ENCODE data around the gene TSSK2.

- TF ChIP-seq, protein P1, sequence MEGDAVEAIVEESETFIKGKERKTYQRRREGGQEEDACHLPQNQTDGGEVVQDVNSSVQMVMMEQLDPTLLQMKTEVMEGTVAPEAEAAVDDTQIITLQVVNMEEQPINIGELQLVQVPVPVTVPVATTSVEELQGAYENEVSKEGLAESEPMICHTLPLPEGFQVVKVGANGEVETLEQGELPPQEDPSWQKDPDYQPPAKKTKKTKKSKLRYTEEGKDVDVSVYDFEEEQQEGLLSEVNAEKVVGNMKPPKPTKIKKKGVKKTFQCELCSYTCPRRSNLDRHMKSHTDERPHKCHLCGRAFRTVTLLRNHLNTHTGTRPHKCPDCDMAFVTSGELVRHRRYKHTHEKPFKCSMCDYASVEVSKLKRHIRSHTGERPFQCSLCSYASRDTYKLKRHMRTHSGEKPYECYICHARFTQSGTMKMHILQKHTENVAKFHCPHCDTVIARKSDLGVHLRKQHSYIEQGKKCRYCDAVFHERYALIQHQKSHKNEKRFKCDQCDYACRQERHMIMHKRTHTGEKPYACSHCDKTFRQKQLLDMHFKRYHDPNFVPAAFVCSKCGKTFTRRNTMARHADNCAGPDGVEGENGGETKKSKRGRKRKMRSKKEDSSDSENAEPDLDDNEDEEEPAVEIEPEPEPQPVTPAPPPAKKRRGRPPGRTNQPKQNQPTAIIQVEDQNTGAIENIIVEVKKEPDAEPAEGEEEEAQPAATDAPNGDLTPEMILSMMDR (IDR thresholded peaks at IDR 0.05), result no peak
- TF ChIP-seq POLR2AphosphoS5 (IDR thresholded peaks at IDR 0.05), result no peak
Observed at GRCh38 chr22:19147195-19147780, 16.2 kb downstream of the TSSK2 start.
